Spleen (tissue), 11 donors: Measurements from ENCODE around the gene QPCTL. TPM values are rescaled to one million over a fixed set of nuclear protein-coding genes. Genes with fewer than 3 reads are reported as not detected.
A peak's percentile ranks its signal among the peaks of the same experiment; 100 is the strongest.

Source experiments
- DNase-seq: peaks from one replicate; pipeline ENCODE4 v3.0.0-alpha.2; 2020
- H3K27ac ChIP-seq, 8 donors: fragments of 200-600 bp; sonication (generic) in 7 of 8; 1 replicate in 4 of 8; 2 replicates in 4 of 8; pipeline versions ENCODE4 v1.5.0 to v1.8.0; 2016 to 2021; ENCODE audit warnings: inconsistent platforms in 4 of 8, mild to moderate bottlenecking in 4 of 8, moderate library complexity in 1 of 8
- H3K27me3 ChIP-seq, 7 donors: fragments of 200-600 bp; sonication (generic) in 6 of 7; replicated peaks in 1 of 7; 1 replicate in 4 of 7; 2 replicates in 3 of 7; pipeline versions ENCODE4 v1.5.0 to v1.8.0; 2016 to 2021; ENCODE audit warnings: inconsistent platforms in 3 of 7, mild to moderate bottlenecking in 1 of 7
- H3K36me3 ChIP-seq, 6 donors: fragments of 200-600 bp; sonication (generic) in 5 of 6; 1 replicate in 4 of 6; 2 replicates in 2 of 6; pipeline versions ENCODE4 v1.5.0 to v1.8.0; 2016 to 2021; ENCODE audit warnings: inconsistent platforms in 2 of 6
- H3K4me1 ChIP-seq, 6 donors: fragments of 200-600 bp; sonication (generic) in 5 of 6; 1 replicate in 3 of 6; 2 replicates in 3 of 6; pipeline versions ENCODE4 v1.5.0 to v1.8.0; 2016 to 2021; ENCODE audit warnings: inconsistent platforms in 3 of 6
- H3K4me3 ChIP-seq, 8 donors: fragments of 200-600 bp; sonication (generic) in 7 of 8; 1 replicate in 4 of 8; 2 replicates in 4 of 8; pipeline versions ENCODE4 v1.5.0 to v1.8.0; 2016 to 2021; ENCODE audit warnings: inconsistent platforms in 4 of 8, mild to moderate bottlenecking in 4 of 8, moderate library complexity in 2 of 8
- H3K9me3 ChIP-seq, 8 donors: fragments of 200-600 bp; sonication (generic) in 7 of 8; 1 replicate in 4 of 8; 2 replicates in 4 of 8; pipeline versions ENCODE4 v1.5.0 to v1.8.0; 2016 to 2021; ENCODE audit warnings: inconsistent platforms in 4 of 8
- CTCF ChIP-seq, 11 experiments: fragments of 200-600 bp in 7 of 11; fragments of 450-650 bp in 4 of 11; sonication (generic) in 4 of 11; IDR thresholded peaks in 8 of 11; conservative IDR thresholded peaks in 3 of 11; 1 replicate in 7 of 11; 2 replicates in 4 of 11; pipeline versions ENCODE4 v1.4.0 to v1.8.0; 2016 to 2021; ENCODE audit warnings: antibody characterized with exemption in 11 of 11, inconsistent platforms in 4 of 11, mild to moderate bottlenecking in 1 of 11
- POLR2A ChIP-seq, 3 donors: fragments of 450-650 bp; IDR thresholded peaks; one replicate each; pipeline ENCODE4 v1.5.1; 2017; ENCODE audit warnings: antibody characterized with exemption in 3 of 3, mild to moderate bottlenecking in 1 of 3
- POLR2AphosphoS5 ChIP-seq, 3 donors: sonication (generic); formaldehyde crosslinking; IDR thresholded peaks; one replicate each; pipeline ENCODE4 v1.5.1; 2017; ENCODE audit warnings: antibody characterized with exemption in 3 of 3
- WGBS, 5 donors: extraction: QIAGEN DNeasy Blood & Tissue Kit in 3 of 5; methylation state at CpG; one replicate each; pipeline versions ENCODE4 v1.1.5 to v1.1.7; 2013 to 2018; 5-methylcytosine and 5-hydroxymethylcytosine counted together
- intact Hi-C: fragments of 100-400 bp; cut with DNase I; formaldehyde crosslinking; loops from one replicate; pipeline ENCODE4 v1.15.0; 2023; ENCODE audit warnings: low total_unique reads
- polyA plus RNA-seq, 3 donors: library from polyadenylated mRNA; stranded (reverse); fragments of 200-250 nt; gene quantifications; one replicate each; pipeline ENCODE4 v1.2.1, GENCODE V29; 2013
- total RNA-seq, 7 donors: library from RNA; depleted of rRNA in 3 of 7; stranded (reverse); fragments of >200 nt in 3 of 7; fragmentation: NEBNext Ultra II Directional in 4 of 7; extraction: Animal tissue kit (Norgen Biotek cat#: 25700) in 4 of 7; gene quantifications; one replicate each; pipeline versions ENCODE4 v1.1.0 to v1.2.1, GENCODE V29; 2016 to 2021
- donor health status: healthy with polysubstance abuse.
- donor health status: DM: no; HTN: no; CAD: no; lungs with moderate emphysema.
- donor health status: DM: no; HTN: no; CAD: no.
- donor health status: Bipolar disorder and iron deficiency.
- donor health status: healthy.
- donor health status: DM: no; HTN: no; CAD: no.
- donor health status: DM: yes; HTN: yes; CAD: no.

Gene QPCTL
- total and polyA plus RNA-seq, 10 donors: 5.0 to 10.7 (median 9.3) TPM

GRCh38 chr19:45645068-45645630, 47.3 kb upstream of the QPCTL start:
- no peaks in the 10 kb centered on the region for H3K9me3 ChIP-seq
- 3 to 17% (median 14%) methylated on average over 21 to 35 of the region's 35 CpGs for whole genome bisulfite sequencing, 5 donors
- intact Hi-C loops: no loop called here
- DNase-seq: no peak
- H3K27ac ChIP-seq: peak overlapping the region in 4 of 8 donors; percentile 43 to 76 (median 62)
- H3K4me3 ChIP-seq: peak overlapping the region in 5 of 8 donors; percentile 25 to 75 (median 45)
- no peaks in the 10 kb centered on the region for H3K36me3 ChIP-seq
- peaks cover 23 to 62% (median 50%) of the 10 kb centered on the region in 6 donors for H3K4me1 ChIP-seq
- peaks cover 0 to 46% (median 14%) of the 10 kb centered on the region in 7 donors for H3K27me3 ChIP-seq
- no peak for TF ChIP-seq POLR2AphosphoS5 (IDR thresholded peaks at IDR 0.05)
- TF ChIP-seq CTCF (IDR thresholded peaks at IDR 0.05 in 8 of 11, conservative IDR thresholded peaks at IDR 0.05 in 3 of 11): no peak
- no peak for TF ChIP-seq POLR2A (IDR thresholded peaks at IDR 0.05)

GRCh38 chr19:45645631-45646344, 46.7 kb upstream of the QPCTL start:
- H3K27ac ChIP-seq: peak overlapping the region in 6 of 8 donors; percentile 17 to 76 (median 49)
- H3K27me3 ChIP-seq: peaks cover 0 to 46% (median 14%) of the 10 kb centered on the region in 7 donors
- H3K4me1 ChIP-seq: peaks cover 22 to 55% (median 46%) of the 10 kb centered on the region in 6 donors
- peak overlapping the region in 7 of 8 donors; percentile 25 to 75 (median 44) for H3K4me3 ChIP-seq
- TF ChIP-seq CTCF (IDR thresholded peaks at IDR 0.05 in 8 of 11, conservative IDR thresholded peaks at IDR 0.05 in 3 of 11): no peak
- TF ChIP-seq POLR2A (IDR thresholded peaks at IDR 0.05): no peak
- TF ChIP-seq POLR2AphosphoS5 (IDR thresholded peaks at IDR 0.05): peak in 1 of 3 donors; percentile 42
- intact Hi-C loops: no loop called here
- DNase-seq: peak; percentile 92
- no peaks in the 10 kb centered on the region for H3K9me3 ChIP-seq
- no peaks in the 10 kb centered on the region for H3K36me3 ChIP-seq
- 1% methylated on average over 27 of the region's 27 CpGs for WGBS, 5 donors

DNA sequence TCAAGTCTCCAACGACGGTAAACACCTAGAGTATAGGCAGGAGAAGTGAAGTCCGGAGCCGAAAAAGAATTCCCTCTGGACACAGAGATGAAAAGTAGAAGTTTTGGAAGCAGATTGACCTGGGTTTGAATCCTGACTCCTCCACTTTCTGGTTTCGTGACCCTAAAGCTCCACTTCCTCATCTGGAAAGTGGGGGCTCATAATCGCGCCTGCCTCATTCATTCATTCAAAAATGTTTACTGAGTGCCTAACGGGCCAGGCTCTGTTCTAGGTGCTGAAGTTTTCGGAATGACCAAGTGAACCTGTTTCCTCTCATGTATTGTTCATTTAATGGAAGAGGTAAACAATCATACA, 46.1 kb upstream of the QPCTL start:
- WGBS, 5 donors: 6 to 13% (median 10%) methylated on average over 8 to 9 of the region's 9 CpGs
- Histone ChIP-seq H3K4me3 (peak overlapping the region in 6 of 8 donors; percentile 28 to 75 (median 44)), H3K9me3 (no peaks in the 10 kb centered on the region), H3K27me3 (peaks cover 0 to 46% (median 14%) of the 10 kb centered on the region in 7 donors), H3K27ac (peak overlapping the region in 3 of 8 donors; percentile 43 to 76 (median 70)), H3K36me3 (no peaks in the 10 kb centered on the region), H3K4me1 (peaks cover 17 to 50% (median 41%) of the 10 kb centered on the region in 6 donors)
- intact Hi-C loops: no loop called here
- no peak for DNase-seq
- no peak for TF ChIP-seq CTCF (IDR thresholded peaks at IDR 0.05 in 8 of 11, conservative IDR thresholded peaks at IDR 0.05 in 3 of 11)
- TF ChIP-seq POLR2AphosphoS5 (IDR thresholded peaks at IDR 0.05): no peak
- no peak for TF ChIP-seq POLR2A (IDR thresholded peaks at IDR 0.05)

DNA sequence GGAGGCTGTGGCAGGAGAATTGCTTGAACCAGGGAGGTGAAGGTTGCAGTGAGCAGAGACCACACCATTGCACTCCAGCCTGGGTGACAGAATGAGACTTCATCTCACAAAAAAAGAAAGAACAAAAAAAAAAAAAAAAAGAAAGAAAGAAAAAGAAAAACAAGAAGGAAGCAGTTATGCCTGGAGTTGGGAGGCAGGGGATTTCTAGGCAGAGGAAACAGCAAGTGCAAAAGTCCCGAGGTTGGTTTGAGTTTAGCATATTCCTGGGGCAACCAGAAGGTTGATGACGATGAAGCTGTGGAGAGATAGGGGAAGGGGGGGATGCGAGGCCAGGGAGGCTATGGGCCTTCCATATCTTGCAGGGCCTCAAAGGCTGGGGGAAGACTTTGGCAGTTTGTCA, 41.7 kb upstream of the QPCTL start:
- 43 to 76% (median 50%) methylated on average over 3 of the region's 3 CpGs for WGBS, 5 donors
- H3K36me3 ChIP-seq: no peaks in the 10 kb centered on the region
- no peak overlapping the region for H3K4me3 ChIP-seq
- intact Hi-C loops: no loop called here
- no peaks in the 10 kb centered on the region for H3K9me3 ChIP-seq
- no peak overlapping the region for H3K27ac ChIP-seq
- DNase-seq: no peak
- TF ChIP-seq POLR2A (IDR thresholded peaks at IDR 0.05) (no peak), POLR2AphosphoS5 (IDR thresholded peaks at IDR 0.05) (no peak), CTCF (IDR thresholded peaks at IDR 0.05 in 8 of 11, conservative IDR thresholded peaks at IDR 0.05 in 3 of 11) (no peak)
- H3K4me1 ChIP-seq: peaks cover 0 to 9% (median 8%) of the 10 kb centered on the region in 6 donors
- peaks cover 0 to 21% (median 7%) of the 10 kb centered on the region in 7 donors for H3K27me3 ChIP-seq
